K562 (cell line): ENCODE results near the gene ATXN2L. TPM values are rescaled to one million over a fixed set of nuclear protein-coding genes. Genes with fewer than 3 reads are reported as not detected.
A peak's percentile ranks its signal among the peaks of the same experiment; 100 is the strongest.

Source experiments
- BDP1 ChIP-seq: IDR thresholded peaks from 3 replicates; pipeline ENCODE4 v1.6.1; 2011; ENCODE audit not compliant: insufficient read length, insufficient read depth
- CGGBP1 ChIP-seq: fragments of 250-450 bp; sonication (Bioruptor Pico); IDR thresholded peaks from 2 replicates; pipeline ENCODE4 v1.9.0; 2021; ENCODE audit warnings: mild to moderate bottlenecking
- DACH1 ChIP-seq: fragments of 450-650 bp; IDR thresholded peaks from 2 replicates; pipeline ENCODE4 v1.6.1; 2018; ENCODE audit not compliant: partially characterized antibody
- DPF2 ChIP-seq: fragments of 450-650 bp; IDR thresholded peaks from 2 replicates; pipeline ENCODE4 v1.6.1; 2016
- E2F3 ChIP-seq: fragments of 250-450 bp; sonication (Bioruptor Pico); IDR thresholded peaks from 2 replicates; pipeline ENCODE4 v1.4.0; 2020; ENCODE audit warnings: mild to moderate bottlenecking
- GTF2E2 ChIP-seq: fragments of 200-800 bp; sonication (Bioruptor generic); IDR thresholded peaks from 2 replicates; pipeline ENCODE4 v1.6.1; 2016; ENCODE audit warnings: missing genetic modification characterization, missing compliant biosample characterization
- HDAC3 ChIP-seq: fragments of 450-650 bp; IDR thresholded peaks from 2 replicates; pipeline ENCODE4 v1.6.1; 2018; ENCODE audit warnings: borderline replicate concordance, mild to moderate bottlenecking, moderate library complexity; ENCODE audit not compliant: partially characterized antibody
- HLTF ChIP-seq: fragments of 450-650 bp; IDR thresholded peaks from 2 replicates; pipeline ENCODE4 v1.6.1; 2016
- HMG20B ChIP-seq: fragments of 250-450 bp; sonication (Bioruptor Pico); IDR thresholded peaks from 2 replicates; pipeline ENCODE4 v1.5.0; 2021; ENCODE audit warnings: mild to moderate bottlenecking
- HNRNPL ChIP-seq: fragments of 200-400 bp; formaldehyde crosslinking; IDR thresholded peaks from 2 replicates; pipeline ENCODE4 v1.6.1; 2017; ENCODE audit warnings: low read depth, mild to moderate bottlenecking, low read length
- HNRNPLL ChIP-seq: fragments of 200-400 bp; formaldehyde crosslinking; IDR thresholded peaks from 2 replicates; pipeline ENCODE4 v1.6.1; 2017; ENCODE audit warnings: low read length, low read depth, mild to moderate bottlenecking; ENCODE audit not compliant: poor library complexity, severe bottlenecking
- KHSRP ChIP-seq: fragments of 450-650 bp; IDR thresholded peaks from 2 replicates; pipeline ENCODE4 v1.6.1; 2017
- MCM3 ChIP-seq: fragments of 450-650 bp; IDR thresholded peaks from 2 replicates; pipeline ENCODE4 v1.6.1; 2016
- PTRF ChIP-seq: fragments of 450-650 bp; IDR thresholded peaks from 2 replicates; pipeline ENCODE4 v1.6.1; 2016; ENCODE audit warnings: mild to moderate bottlenecking, missing genetic modification characterization, missing compliant biosample characterization
- RAD21 ChIP-seq, 2 experiments: fragments of 250-450 bp in 1 of 2; fragments of 450-650 bp in 1 of 2; sonication (Bioruptor Pico) in 1 of 2; formaldehyde crosslinking in 1 of 2; IDR thresholded peaks in 1 of 2; conservative IDR thresholded peaks in 1 of 2; 2 replicates each; pipeline versions ENCODE4 v1.4.0 to v1.8.0; 2020 to 2022; ENCODE audit warnings: mild to moderate bottlenecking in 2 of 2, moderate library complexity in 1 of 2
- SPI1 ChIP-seq: IDR thresholded peaks from 2 replicates; pipeline ENCODE4 v1.6.1; 2011; ENCODE audit warnings: low read depth, low read length, control low read depth, borderline replicate concordance
- ZNF224 ChIP-seq: sonication (generic); formaldehyde crosslinking; IDR thresholded peaks from 2 replicates; pipeline ENCODE4 v1.8.0; 2022; ENCODE audit warnings: mild to moderate bottlenecking, missing genetic modification reagents
- ZNF232 ChIP-seq: sonication (generic); formaldehyde crosslinking; IDR thresholded peaks from 2 replicates; pipeline ENCODE4 v1.8.0; 2022; ENCODE audit warnings: mild to moderate bottlenecking, missing genetic modification reagents
- ZNF318 ChIP-seq, 2 experiments: fragments of 450-650 bp; IDR thresholded peaks; 2 replicates each; pipeline ENCODE4 v1.6.1; 2016; ENCODE audit warnings: mild to moderate bottlenecking in 2 of 2, borderline replicate concordance in 1 of 2, low read depth in 1 of 2, moderate library complexity in 1 of 2
- ZNF408 ChIP-seq: fragments of 250-450 bp; sonication (Bioruptor Pico); IDR thresholded peaks from 2 replicates; pipeline ENCODE4 v1.4.0; 2020; ENCODE audit warnings: low read depth, mild to moderate bottlenecking, moderate library complexity
- ZNF644 ChIP-seq: fragments of 200-800 bp; sonication (Bioruptor generic); IDR thresholded peaks from 2 replicates; pipeline ENCODE4 v1.6.1; 2016; ENCODE audit warnings: low read depth, missing genetic modification characterization, missing compliant biosample characterization
- ZNF778 ChIP-seq: fragments of 450-650 bp; formaldehyde crosslinking; IDR thresholded peaks from 2 replicates; pipeline ENCODE4 v1.4.0; 2020; ENCODE audit warnings: mild to moderate bottlenecking, moderate library complexity
- polyA plus RNA-seq, 8 experiments: library from polyadenylated mRNA; depleted of rRNA in 4 of 8; stranded (reverse) in 5 of 8; unstranded in 3 of 8; fragments of >200 nt; fragmentation: Nextera tagmentation in 2 of 8; fragmentation: Illumina TruSeq in 1 of 8; extraction: Ambion mirVana in 2 of 8; extraction: Trizol in 1 of 8; gene quantifications; 2 replicates each; pipeline versions ENCODE4 v1.2.1 to v1.2.3, GENCODE V29; 2011 to 2014; ENCODE audit warnings: inconsistent platforms in 1 of 8, missing spikeins in 1 of 8
- total RNA-seq, 7 experiments: library from RNA; depleted of rRNA in 6 of 7; stranded (reverse); fragments of >200 nt in 6 of 7; fragmentation: Illumina TruSeq in 2 of 7; extraction: Trizol in 2 of 7; gene quantifications; 2 replicates each; pipeline versions ENCODE4 v1.2.1 to v1.2.3, GENCODE V29; 2011 to 2021; ENCODE audit warnings: low replicate concordance in 1 of 7

ATXN2L gene
- total and polyA plus RNA-seq, 9 of the 15 experiments (the other 6 are each of a cell fraction or from before 2014, with no cell fraction given): 3.8 to 280 (median 37.2) TPM

DNA sequence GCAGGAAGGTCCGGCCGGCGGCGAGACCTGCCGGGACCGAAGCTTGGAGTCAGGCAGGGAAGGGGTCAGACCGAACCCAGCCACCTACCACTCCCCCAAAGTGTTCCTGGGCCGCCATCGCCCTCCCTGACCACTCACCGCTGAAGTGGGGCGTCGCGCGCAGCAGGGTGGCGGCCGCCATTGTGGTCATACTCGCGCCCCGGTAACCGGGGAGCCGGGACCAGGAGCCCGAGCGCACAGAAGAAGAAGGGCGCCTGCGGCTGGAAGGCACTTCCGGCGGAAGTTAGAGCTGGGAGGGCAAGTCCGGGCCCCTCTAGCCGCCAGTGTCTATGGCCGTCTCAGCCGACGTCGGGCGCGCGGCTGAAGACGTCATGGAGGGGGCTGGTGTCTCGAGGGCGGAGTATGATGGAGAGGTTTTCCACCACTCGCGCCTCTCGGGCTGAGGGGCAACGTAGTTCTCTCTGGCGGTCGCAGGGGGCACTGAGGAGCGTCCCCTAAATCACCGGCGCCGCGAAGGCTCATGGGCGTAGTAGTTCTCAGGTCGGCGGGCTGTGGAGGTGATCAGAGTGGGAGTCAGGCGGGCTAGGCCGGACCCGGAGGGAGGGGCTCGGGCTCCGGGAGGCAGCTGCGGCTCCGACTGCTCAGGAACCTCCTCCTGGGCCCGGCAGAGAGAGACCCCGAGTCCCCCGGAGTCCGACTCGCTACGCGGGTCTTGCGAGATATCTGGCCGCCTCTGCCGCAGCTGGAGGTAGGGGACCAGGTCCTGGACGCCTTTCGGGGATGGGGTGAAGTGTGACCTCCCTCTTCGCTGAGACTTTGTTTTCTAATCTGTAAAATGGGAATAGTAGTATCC is 23.5 kb downstream of the ATXN2L start, which contains the start of gene TUFM (continued):
- TF ChIP-seq GTF2E2 (tag) (0 out of 2 replicates have a peak, but pooled peaks have one; percentile 22), E2F3 (CRISPR knock-in tag) (no peak), MCM3 (no peak), HNRNPLL (peak; percentile 60), PTRF (tag) (no peak), ZNF232 (CRISPR knock-in tag) (no peak), KHSRP (peak; percentile 62; the same call in 1 of the 2 replicates), ZNF224 (no peak), RAD21 (CRISPR knock-in tag; conservative IDR thresholded peaks at IDR 0.05 in 1 of 2, IDR thresholded peaks at IDR 0.05 in 1 of 2) (peak; percentile 29 to 35; a peak in 2 of 4 replicates), ZNF318 (IDR thresholded peaks at IDR 0.05; ENCODE audit: borderline replicate concordance in 1 of 2, low read depth in 1 of 2) (no peak), HDAC3 (no peak), ZNF644 (no peak), BDP1 (no peak), SPI1 (no peak), HNRNPL (no peak), DACH1 (no peak), ZNF408 (no peak), HLTF (no peak), ZNF778 (CRISPR knock-in tag) (no peak), CGGBP1 (CRISPR knock-in tag) (no peak), HMG20B (no peak), DPF2 (no peak; the same call in 1 of the 2 replicates)
